ENCODE measurements around the gene MFSD1. TPM values are rescaled to one million over a fixed set of nuclear protein-coding genes. Genes with fewer than 3 reads are reported as not detected.

MFSD1 gene
- total and polyA plus RNA-seq, 8 donors = 22.3 to 187 (median 29.3) TPM

- TF ChIP-seq POLR2A (IDR thresholded peaks at IDR 0.05) (no peak), POLR2AphosphoS5 (IDR thresholded peaks at IDR 0.05) (no peak), CTCF (IDR thresholded peaks at IDR 0.05) (no peak), EP300 (IDR thresholded peaks at IDR 0.05) (no peak)
- no peaks in the 10 kb centered on the region for H3K36me3 ChIP-seq
- no peak overlapping the region for H3K4me3 ChIP-seq
- intact Hi-C loops (cut with DNase I; ENCODE audit: low total_unique reads) = no loop called here
- WGBS, 5 donors = 83 to 93% (median 91%) methylated on average over 8 of the region's 8 CpGs
- H3K9me3 ChIP-seq = no peaks in the 10 kb centered on the region
- DNase-seq = no peak
- H3K4me1 ChIP-seq = peaks cover 0 to 5% (median 0%) of the 10 kb centered on the region in 4 donors
- no peaks in the 10 kb centered on the region for H3K27me3 ChIP-seq
- no peak overlapping the region for H3K27ac ChIP-seq
Measured at GRCh38 chr3:158841387-158841786, 39.5 kb downstream of the MFSD1 start.

DNA sequence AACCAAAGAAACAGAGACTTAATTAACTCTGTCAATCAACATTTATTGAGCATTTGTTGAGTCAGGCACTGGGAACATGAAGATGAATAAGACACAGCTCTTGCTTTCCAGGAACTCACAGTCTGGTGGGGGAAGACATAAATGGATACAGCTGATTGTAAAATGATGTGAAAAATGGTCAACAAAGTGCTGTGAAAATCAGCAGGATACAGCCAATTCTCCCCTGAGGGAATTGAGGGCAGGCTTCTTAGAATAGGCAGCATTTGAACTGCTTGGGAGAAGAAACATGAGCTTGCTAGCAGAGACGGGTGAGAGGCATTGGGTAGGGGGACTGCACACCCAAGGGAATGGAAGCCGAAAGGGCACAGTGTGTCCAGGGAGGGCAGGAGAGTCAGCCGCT, 41.1 kb downstream of the MFSD1 start:
- no peaks in the 10 kb centered on the region for H3K9me3 ChIP-seq
- H3K4me1 ChIP-seq = peaks cover 0 to 5% (median 0%) of the 10 kb centered on the region in 4 donors
- H3K27me3 ChIP-seq = no peaks in the 10 kb centered on the region
- WGBS, 5 donors = 65 to 85% (median 73%) methylated on average over 3 of the region's 3 CpGs
- intact Hi-C loops (cut with DNase I; ENCODE audit: low total_unique reads) = no loop called here
- H3K27ac ChIP-seq = no peak overlapping the region
- DNase-seq = no peak
- H3K36me3 ChIP-seq = no peaks in the 10 kb centered on the region
- TF ChIP-seq CTCF (IDR thresholded peaks at IDR 0.05) (no peak), POLR2AphosphoS5 (IDR thresholded peaks at IDR 0.05) (no peak), POLR2A (IDR thresholded peaks at IDR 0.05) (no peak), EP300 (IDR thresholded peaks at IDR 0.05) (no peak)
- no peak overlapping the region for H3K4me3 ChIP-seq

- TF ChIP-seq CTCF (IDR thresholded peaks at IDR 0.05) (peak in 5 of 7 experiments; percentile 45 to 64 (median 58)), POLR2A (IDR thresholded peaks at IDR 0.05) (no peak)
- H3K36me3 ChIP-seq = no peaks in the 10 kb centered on the region
- no peaks in the 10 kb centered on the region for H3K27me3 ChIP-seq
- no peak overlapping the region for H3K27ac ChIP-seq
- H3K4me1 ChIP-seq = peaks cover 0 to 5% (median 0%) of the 10 kb centered on the region in 4 donors
- intact Hi-C loops (cut with DNase I; ENCODE audit: low total_unique reads) = loop anchor here (5.0 kb wide), 1 partner anchor 411 kb away; no protein-coding TSS in a partner anchor
- DNase-seq = peak in 1 of 2 donors; percentile 65
- 13 to 21% (median 15%) methylated on average over 5 of the region's 5 CpGs for whole genome bisulfite sequencing, 5 donors
- H3K4me3 ChIP-seq = no peak overlapping the region
- H3K9me3 ChIP-seq = no peaks in the 10 kb centered on the region
Measured at GRCh38 chr3:158845765-158846350, 44.0 kb downstream of the MFSD1 start.

GRCh38 chr3:158846803-158847451, 45.1 kb downstream of the MFSD1 start:
- TF ChIP-seq POLR2AphosphoS5 (IDR thresholded peaks at IDR 0.05) (no peak), POLR2A (IDR thresholded peaks at IDR 0.05) (no peak)
- Histone ChIP-seq H3K9me3 (no peaks in the 10 kb centered on the region), H3K27me3 (no peaks in the 10 kb centered on the region), H3K36me3 (no peaks in the 10 kb centered on the region), H3K4me3 (no peak overlapping the region), H3K4me1 (peaks cover 0 to 5% (median 0%) of the 10 kb centered on the region in 4 donors), H3K27ac (no peak overlapping the region)
- WGBS, 5 donors = 31 to 54% (median 45%) methylated on average over 3 of the region's 3 CpGs
- intact Hi-C loops (cut with DNase I; ENCODE audit: low total_unique reads) = loop anchor here (5.0 kb wide), 1 partner anchor 410 kb away; no protein-coding TSS in a partner anchor
- DNase-seq = no peak

GRCh38 chr3:158847452-158847821, 45.6 kb downstream of the MFSD1 start:
- Histone ChIP-seq H3K27ac (no peak overlapping the region), H3K4me3 (no peak overlapping the region), H3K4me1 (peaks cover 0 to 5% (median 0%) of the 10 kb centered on the region in 4 donors), H3K27me3 (no peaks in the 10 kb centered on the region), H3K36me3 (no peaks in the 10 kb centered on the region), H3K9me3 (no peaks in the 10 kb centered on the region)
- no peak for TF ChIP-seq CTCF (IDR thresholded peaks at IDR 0.05)
- TF ChIP-seq EP300 (IDR thresholded peaks at IDR 0.05) = no peak
- no peak for TF ChIP-seq POLR2A (IDR thresholded peaks at IDR 0.05)
- no peak for TF ChIP-seq POLR2AphosphoS5 (IDR thresholded peaks at IDR 0.05)
- 66 to 77% (median 69%) methylated on average over 4 of the region's 4 CpGs for WGBS, 5 donors
- intact Hi-C loops (cut with DNase I; ENCODE audit: low total_unique reads) = loop anchor here (5.0 kb wide), 1 partner anchor 410 kb away; no protein-coding TSS in a partner anchor
- DNase-seq = no peak
